ENCODE measurements around the gene XPO6.

- TF ChIP-seq TCF12 (IDR thresholded peaks at IDR 0.05) (no peak), GABPA (IDR thresholded peaks at IDR 0.05; ENCODE audit: low read depth) (no peak), CHD2 (IDR thresholded peaks at IDR 0.05; ENCODE audit: low read length, partially characterized antibody) (no peak), CTCF (IDR thresholded peaks at IDR 0.05) (no peak), USF2 (IDR thresholded peaks at IDR 0.05; ENCODE audit: borderline replicate concordance, low read depth, low read length) (no peak), SIN3A (IDR thresholded peaks at IDR 0.05; ENCODE audit: borderline replicate concordance, low read depth, low read length) (no peak), TAF1 (IDR thresholded peaks at IDR 0.05; ENCODE audit: borderline replicate concordance, low read depth, low read length) (no peak), REST (IDR thresholded peaks at IDR 0.05; ENCODE audit: low read depth, low read length) (no peak), EZH2phosphoT487 (IDR thresholded peaks at IDR 0.05; ENCODE audit: borderline replicate concordance, low read depth) (no peak), JUND (IDR thresholded peaks at IDR 0.05) (no peak)
Measured at GRCh38 chr16:28145796-28146195, 66.0 kb downstream of the XPO6 start.
